GM03348 (cell line): Measurements from ENCODE around the gene GRK2.
"Not testable (repeated sequence)": the region's sequence is repeated elsewhere in the genome, so short reads cannot be mapped to it uniquely, and the experiment has no call there.

Experiments used
- DNase-seq: peaks from one replicate; pipeline ENCODE4 v3.0.0; 2012; ENCODE audit warnings: low spot score

The GRK2 gene

DNA sequence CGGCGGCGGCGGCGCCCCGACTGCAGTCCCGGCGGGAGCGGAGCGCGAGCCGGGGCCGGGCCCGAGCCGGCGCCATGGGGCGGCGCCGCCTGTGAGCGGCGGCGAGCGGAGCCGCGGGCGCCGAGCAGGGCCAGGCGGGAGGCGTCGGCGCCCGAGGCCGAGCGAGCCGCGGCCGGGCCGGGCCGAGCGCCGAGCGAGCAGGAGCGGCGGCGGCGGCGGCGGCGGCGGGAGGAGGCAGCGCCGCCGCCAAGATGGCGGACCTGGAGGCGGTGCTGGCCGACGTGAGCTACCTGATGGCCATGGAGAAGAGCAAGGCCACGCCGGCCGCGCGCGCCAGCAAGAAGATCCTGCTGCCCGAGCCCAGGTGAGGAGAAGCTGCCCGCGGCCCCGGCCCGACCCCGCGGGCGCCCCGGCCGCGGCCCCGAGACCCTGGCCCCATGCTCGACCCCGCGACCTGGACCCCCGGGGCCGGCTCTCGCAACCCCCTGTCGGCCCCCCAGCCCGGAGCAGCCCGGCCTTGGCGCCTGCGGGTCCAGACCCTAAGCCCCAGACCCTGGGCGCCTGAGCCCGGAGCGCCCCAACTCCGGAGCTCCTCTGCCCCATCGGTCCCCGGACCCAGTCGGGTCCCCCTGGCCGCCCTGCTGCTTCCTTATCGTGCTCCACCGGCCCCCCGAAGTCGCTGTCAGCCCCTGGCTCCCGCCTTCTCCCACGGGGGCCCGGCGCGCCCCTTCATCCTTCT lies at the start of gene GRK2:
GRK2 (plus strand) TSS at position 25 of the 739 bp plus-strand sequence; CDS start at position 252, 227 bp downstream.
- peak; percentile 19 for DNase-seq

- no peak for DNase-seq
Observed at GRCh38 chr11:67227726-67228125, 38.5 kb upstream of the GRK2 start.

DNA sequence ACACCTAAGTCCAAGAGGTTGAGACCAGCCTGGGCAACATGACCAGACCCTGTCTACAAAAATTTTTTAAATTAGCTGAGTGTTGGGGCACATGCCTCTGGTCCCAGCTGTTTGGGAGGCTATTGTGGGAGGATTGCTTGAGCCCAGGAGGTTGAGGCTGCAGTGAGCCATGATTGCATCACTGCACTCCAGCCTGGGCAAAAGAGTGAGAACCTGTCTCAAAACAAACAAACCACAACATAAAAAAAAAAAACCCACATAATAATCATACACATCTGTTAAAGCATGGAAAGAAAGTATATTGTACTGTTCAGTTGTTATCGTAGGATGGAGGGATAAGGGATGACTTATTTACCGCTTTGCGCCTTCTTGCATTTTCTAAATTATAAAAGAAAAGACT lies 35.9 kb upstream of the GRK2 start:
- DNase-seq = no peak

DNA sequence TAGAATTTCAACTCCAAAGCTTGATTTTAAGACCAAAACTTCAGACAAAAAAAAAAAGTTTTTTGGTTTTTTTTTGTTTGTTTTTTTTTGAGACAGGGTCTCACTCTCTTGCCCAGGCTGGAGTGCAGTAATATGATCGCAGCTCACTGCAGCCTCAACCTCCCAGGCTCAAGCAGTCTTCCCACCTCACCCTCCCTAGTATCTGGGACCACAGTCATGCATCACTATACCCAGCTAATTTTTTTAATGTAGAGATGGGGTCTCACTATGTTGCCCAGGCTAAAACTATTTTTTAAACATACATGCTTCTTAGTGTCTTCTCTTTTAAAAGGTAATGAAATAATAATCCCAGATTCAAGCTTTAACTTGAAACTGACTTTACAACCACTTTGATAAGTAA lies 35.4 kb upstream of the GRK2 start:
- no peak for DNase-seq

- DNase-seq = no peak
Observed at GRCh38 chr11:67233584-67234190, 32.6 kb upstream of the GRK2 start.

GRCh38 chr11:67234571-67234970 lies 31.7 kb upstream of the GRK2 start:
- DNase-seq = not testable (repeated sequence)

- DNase-seq = no peak
Observed at GRCh38 chr11:67237574-67237973, 28.7 kb upstream of the GRK2 start.

DNA sequence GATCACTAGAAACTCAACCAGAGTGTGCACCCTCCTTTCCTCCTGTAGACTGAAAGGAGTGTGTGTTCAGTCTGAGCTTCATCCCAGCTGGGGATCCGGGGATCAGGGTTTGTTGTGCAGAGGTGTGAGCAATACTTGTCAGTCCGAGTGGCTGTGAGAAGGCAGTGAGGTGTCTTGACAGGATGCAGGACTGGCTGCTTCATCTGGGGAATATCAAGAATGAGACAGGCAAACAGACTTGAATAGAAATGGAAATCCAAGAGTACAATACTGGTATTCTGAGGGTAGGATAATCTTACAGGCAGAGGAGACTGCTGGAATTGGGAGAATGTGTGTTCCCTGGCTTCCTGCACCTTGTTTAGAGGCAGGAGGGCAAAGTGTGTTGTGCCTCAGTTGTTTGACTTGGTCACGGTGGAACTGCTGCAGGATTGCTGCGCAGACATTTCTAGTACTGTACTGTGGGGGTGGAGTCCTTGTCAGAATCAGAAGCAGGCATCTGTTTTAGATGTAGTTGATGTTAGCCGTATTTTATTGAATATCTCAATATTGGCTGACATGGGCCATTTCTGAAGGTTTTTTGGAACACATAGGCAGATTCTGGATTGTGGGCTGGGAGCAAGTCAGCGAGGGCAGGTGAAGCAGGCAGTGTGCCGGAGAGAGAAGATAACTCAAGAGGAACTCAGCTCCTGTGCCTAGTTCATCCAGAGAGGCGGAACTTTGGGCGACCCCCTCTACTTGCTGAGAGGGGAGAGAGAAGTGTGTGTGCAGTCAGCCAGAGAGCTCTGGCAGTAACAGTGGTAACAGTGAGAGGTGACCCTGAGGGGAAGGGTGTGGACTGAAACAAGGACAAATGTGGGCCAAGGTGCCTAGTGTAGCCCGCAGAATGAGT lies 27.1 kb upstream of the GRK2 start:
- DNase-seq = no peak

- peak; percentile 98 for DNase-seq
Observed at GRCh38 chr11:67239783-67240575, 26.3 kb upstream of the GRK2 start.

GRCh38 chr11:67240576-67241389 lies 25.5 kb upstream of the GRK2 start:
- DNase-seq = peak; percentile 63

DNA sequence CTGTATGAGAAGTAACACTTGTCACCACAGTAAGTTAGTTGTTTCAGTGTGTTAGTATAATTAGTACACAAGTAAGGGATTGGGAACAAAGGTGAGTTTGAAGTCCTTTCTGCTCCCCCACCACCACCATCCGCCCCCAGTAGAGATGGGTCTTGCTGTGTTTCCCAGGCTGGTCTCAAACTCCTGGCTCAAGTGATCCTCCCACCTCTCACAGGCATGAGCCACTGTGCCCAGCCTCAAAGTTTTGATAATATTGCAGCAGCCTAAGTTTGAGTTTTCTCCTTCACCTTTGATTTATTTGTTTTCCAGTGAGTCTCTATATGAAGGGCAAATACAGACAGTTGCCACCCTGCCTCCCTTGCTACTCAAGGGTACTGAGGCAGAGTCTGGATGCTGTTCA lies 23.7 kb upstream of the GRK2 start:
- no peak for DNase-seq

GRCh38 chr11:67243051-67243450 lies 23.2 kb upstream of the GRK2 start:
- DNase-seq = no peak

DNA sequence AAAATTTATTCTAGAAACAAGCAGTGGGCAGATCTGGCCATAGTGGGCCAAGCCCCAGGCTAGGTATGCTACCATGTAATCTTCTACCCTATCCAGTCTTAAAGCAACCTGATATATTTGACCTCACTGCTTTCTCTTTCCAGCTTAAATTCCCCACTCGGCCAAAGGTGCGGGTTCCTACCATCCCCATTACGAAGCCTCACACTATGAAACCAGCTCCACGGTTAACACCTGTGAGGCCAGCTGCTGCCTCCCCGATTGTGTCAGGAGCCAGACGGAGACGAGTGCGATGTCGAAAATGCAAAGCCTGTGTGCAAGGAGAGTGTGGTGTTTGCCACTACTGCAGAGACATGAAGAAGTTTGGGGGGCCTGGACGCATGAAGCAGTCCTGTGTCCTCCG lies 21.2 kb upstream of the GRK2 start:
- no peak for DNase-seq

- DNase-seq = no peak
Observed at GRCh38 chr11:67247946-67248550, 18.2 kb upstream of the GRK2 start.

DNA sequence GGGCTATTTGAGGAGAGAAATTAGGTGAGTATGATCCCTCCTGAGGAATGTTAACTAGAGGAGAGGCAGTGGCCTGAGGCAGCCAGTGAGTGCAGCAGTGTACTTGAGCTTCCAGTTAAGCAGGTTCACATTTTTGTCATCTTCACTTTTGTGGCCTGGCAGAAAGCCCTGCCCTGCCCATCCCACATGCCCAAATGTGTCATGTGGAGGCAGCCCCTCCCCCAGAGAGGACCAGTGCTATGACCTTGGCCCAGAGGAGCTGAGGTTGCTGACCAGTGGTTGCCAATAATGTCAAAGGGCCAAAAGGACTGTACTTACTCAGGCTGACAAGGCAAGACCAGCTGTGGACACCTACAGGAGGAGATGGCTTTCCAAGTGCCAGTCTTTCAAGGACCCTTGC lies 17.6 kb upstream of the GRK2 start:
- DNase-seq = peak; percentile 47

GRCh38 chr11:67250059-67251043 lies 15.9 kb upstream of the GRK2 start:
- DNase-seq = no peak

DNA sequence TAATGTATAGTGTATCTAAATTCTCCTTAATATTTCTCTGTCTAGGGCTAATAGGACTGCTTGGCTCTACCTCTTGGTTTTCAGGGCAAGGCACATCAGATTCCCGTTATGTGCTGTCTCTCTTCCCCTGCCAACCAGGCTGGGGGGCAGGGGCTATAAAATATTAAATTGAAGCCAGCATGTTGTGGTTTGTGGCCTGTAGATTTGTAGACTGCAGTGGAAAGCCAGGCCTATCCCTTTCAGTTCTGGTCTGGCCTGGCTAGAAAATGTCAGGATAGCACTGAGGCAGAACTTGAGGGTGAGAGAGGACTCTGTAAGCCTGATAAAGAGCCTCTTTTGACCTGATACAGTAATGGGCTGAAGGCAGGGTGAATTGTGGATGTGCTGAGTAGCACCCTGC lies 14.4 kb upstream of the GRK2 start:
- DNase-seq = no peak

DNA sequence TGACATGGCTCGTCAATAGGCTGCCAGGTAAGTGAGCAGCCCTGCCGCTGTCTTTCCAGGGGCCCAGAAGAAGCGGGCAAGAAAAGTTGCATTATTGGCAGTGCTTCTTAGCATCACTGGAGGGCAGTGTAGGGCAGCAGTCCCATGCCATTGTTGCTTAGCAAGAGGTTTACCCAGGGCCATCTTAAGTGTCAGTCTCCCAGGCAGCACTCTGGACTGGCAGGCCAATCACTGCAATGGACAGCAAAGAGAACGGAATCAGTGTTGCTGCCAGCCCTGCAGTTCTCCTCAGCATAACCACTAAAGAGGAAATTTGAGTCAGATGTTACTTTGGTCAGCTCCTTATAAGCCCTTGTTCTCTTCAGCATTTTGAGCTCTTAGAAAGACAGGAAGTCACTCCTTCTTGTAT lies 13.4 kb upstream of the GRK2 start:
- peak; percentile 27 for DNase-seq

GRCh38 chr11:67253872-67254624 lies 12.2 kb upstream of the GRK2 start:
- no peak for DNase-seq
